GM18499 (cell line): ENCODE measurements around the gene ASXL2.
"Not testable (repeated sequence)": the region's sequence is repeated elsewhere in the genome, so short reads cannot be mapped to it uniquely, and the experiment has no call there.

Experiments
- ATAC-seq: cut with Tn5 transposase; IDR thresholded peaks from one replicate; pipeline ENCODE4 v1.9.1; 2021; ENCODE audit warnings: moderate number of reproducible peaks; ENCODE audit not compliant: insufficient read depth, unreplicated experiment

Gene ASXL2

GRCh38 chr2:25838152-25838756 is 40.0 kb downstream of the ASXL2 start:
- ATAC-seq: no peak

GRCh38 chr2:25835906-25836305 is 42.4 kb downstream of the ASXL2 start:
- no peak for ATAC-seq

GRCh38 chr2:25833566-25833965 is 44.7 kb downstream of the ASXL2 start:
- no peak for ATAC-seq

GRCh38 chr2:25832897-25833296 is 45.4 kb downstream of the ASXL2 start:
- no peak for ATAC-seq

- ATAC-seq: no peak
These were observed 46.4 kb downstream of the ASXL2 start for GRCh38 chr2:25831746-25832449.

GRCh38 chr2:25829828-25830227 is 48.5 kb downstream of the ASXL2 start:
- no peak for ATAC-seq

GRCh38 chr2:25829377-25829704 is 48.9 kb downstream of the ASXL2 start:
- no peak for ATAC-seq

- ATAC-seq: not testable (repeated sequence)
These were observed 49.5 kb downstream of the ASXL2 start for GRCh38 chr2:25828532-25829376.

- no peak for ATAC-seq
These were observed 53.0 kb downstream of the ASXL2 start for GRCh38 chr2:25825238-25825637.

- no peak for ATAC-seq
These were observed 53.6 kb downstream of the ASXL2 start for GRCh38 chr2:25824718-25825117.

GRCh38 chr2:25824216-25824615 is 54.1 kb downstream of the ASXL2 start:
- no peak for ATAC-seq

- no peak for ATAC-seq
These were observed 55.8 kb downstream of the ASXL2 start for GRCh38 chr2:25822190-25823117.

- no peak for ATAC-seq
These were observed 56.8 kb downstream of the ASXL2 start for GRCh38 chr2:25821225-25822056.

- no peak for ATAC-seq
These were observed 58.7 kb downstream of the ASXL2 start for GRCh38 chr2:25819597-25820039.

GRCh38 chr2:25817630-25818029 is 60.7 kb downstream of the ASXL2 start:
- no peak for ATAC-seq

- ATAC-seq: no peak
These were observed 61.3 kb downstream of the ASXL2 start for GRCh38 chr2:25817006-25817405.

GRCh38 chr2:25816249-25816648 is 62.0 kb downstream of the ASXL2 start:
- no peak for ATAC-seq

GRCh38 chr2:25814681-25815080 is 63.6 kb downstream of the ASXL2 start:
- no peak for ATAC-seq

GRCh38 chr2:25810428-25810827 is 67.9 kb downstream of the ASXL2 start:
- no peak for ATAC-seq
